GM12875 (cell line): ENCODE measurements around the gene OR14A2.
A peak's percentile ranks its signal among the peaks of the same experiment; 100 is the strongest.

Experiments used
- H3K4me3 ChIP-seq: one replicate; pipeline ENCODE4 v1.5.1; 2011; ENCODE audit warnings: low read depth, low read length, control low read depth
- TF ChIP-seq, protein P1 (sequence below): IDR thresholded peaks from 2 replicates; pipeline ENCODE4 v1.5.1; 2011; ENCODE audit warnings: low read depth, mild to moderate bottlenecking, control low read depth, inconsistent platforms, low read length, moderate library complexity, borderline replicate concordance; ENCODE audit not compliant: insufficient read depth

The OR14A2 gene

GRCh38 chr1:247681288-247681897 is 66.5 kb downstream of the OR14A2 start:
- no peak overlapping the region for H3K4me3 ChIP-seq
- TF ChIP-seq, protein P1, sequence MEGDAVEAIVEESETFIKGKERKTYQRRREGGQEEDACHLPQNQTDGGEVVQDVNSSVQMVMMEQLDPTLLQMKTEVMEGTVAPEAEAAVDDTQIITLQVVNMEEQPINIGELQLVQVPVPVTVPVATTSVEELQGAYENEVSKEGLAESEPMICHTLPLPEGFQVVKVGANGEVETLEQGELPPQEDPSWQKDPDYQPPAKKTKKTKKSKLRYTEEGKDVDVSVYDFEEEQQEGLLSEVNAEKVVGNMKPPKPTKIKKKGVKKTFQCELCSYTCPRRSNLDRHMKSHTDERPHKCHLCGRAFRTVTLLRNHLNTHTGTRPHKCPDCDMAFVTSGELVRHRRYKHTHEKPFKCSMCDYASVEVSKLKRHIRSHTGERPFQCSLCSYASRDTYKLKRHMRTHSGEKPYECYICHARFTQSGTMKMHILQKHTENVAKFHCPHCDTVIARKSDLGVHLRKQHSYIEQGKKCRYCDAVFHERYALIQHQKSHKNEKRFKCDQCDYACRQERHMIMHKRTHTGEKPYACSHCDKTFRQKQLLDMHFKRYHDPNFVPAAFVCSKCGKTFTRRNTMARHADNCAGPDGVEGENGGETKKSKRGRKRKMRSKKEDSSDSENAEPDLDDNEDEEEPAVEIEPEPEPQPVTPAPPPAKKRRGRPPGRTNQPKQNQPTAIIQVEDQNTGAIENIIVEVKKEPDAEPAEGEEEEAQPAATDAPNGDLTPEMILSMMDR = peak; percentile 88

DNA sequence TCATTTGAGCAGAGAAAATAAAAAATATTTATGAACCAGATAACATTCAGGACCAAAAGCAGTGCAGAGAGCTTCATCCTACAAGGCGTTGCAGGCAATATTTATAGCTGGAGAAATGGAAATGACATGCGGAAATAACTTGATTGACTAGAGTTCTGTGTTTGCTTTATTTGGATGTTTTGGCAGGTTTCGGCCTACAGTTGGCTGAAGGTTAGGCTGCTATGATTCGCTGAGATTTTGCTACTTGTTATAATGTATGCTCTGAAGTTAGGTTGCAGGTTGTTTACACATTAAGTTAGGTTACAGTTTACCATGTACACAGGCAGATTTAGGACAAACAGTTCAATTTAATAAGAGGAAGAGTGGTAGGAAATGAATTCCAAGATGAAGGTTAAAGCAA is 67.8 kb downstream of the OR14A2 start:
- no peak overlapping the region for H3K4me3 ChIP-seq
- TF ChIP-seq, protein P1 = no peak

- no peak within 1 kb of the TSS for H3K4me3 ChIP-seq
- TF ChIP-seq, protein P1 = no peak
Measured at GRCh38 chr1:247679639-247680038, 68.3 kb downstream of the OR14A2 start, which contains the start of gene OR13G1. OR13G1 (minus strand) TSS chr1:247679739; CDS start chr1:247673041, 6,698 bp downstream.
